Stomach smooth muscle (tissue), 2 donors: ENCODE data around the gene DCP1B.
A peak's percentile ranks its signal among the peaks of the same experiment; 100 is the strongest.
"Not testable (repeated sequence)": the region's sequence is repeated elsewhere in the genome, so short reads cannot be mapped to it uniquely, and the experiment has no call there.

Experiments
- H3K27ac ChIP-seq: one replicate; pipeline ENCODE4 v1.7.0; 2013; ENCODE audit warnings: mild to moderate bottlenecking, low read length, inconsistent platforms
- H3K27me3 ChIP-seq, 2 donors: one replicate each; pipeline ENCODE4 v1.7.0; 2013; ENCODE audit warnings: low read length in 2 of 2; ENCODE audit not compliant: insufficient read depth in 2 of 2, control insufficient read depth in 1 of 2
- H3K36me3 ChIP-seq, 2 donors: one replicate each; pipeline ENCODE4 v1.7.0; 2013; ENCODE audit warnings: low read length in 2 of 2; ENCODE audit not compliant: control insufficient read depth in 2 of 2, insufficient read depth in 2 of 2
- H3K4me1 ChIP-seq: one replicate; pipeline ENCODE4 v1.7.0; 2013; ENCODE audit warnings: low read length; ENCODE audit not compliant: control insufficient read depth, insufficient read depth
- H3K4me3 ChIP-seq, 2 donors: one replicate each; pipeline ENCODE4 v1.7.0; 2013; ENCODE audit warnings: low read length in 2 of 2
- H3K9ac ChIP-seq, 2 donors: one replicate each; pipeline ENCODE4 v1.7.0; 2013; ENCODE audit warnings: low read length in 2 of 2, mild to moderate bottlenecking in 1 of 2
- H3K9me3 ChIP-seq, 2 donors: one replicate each; pipeline ENCODE4 v1.7.0; 2013; ENCODE audit warnings: low read length in 2 of 2; ENCODE audit not compliant: control insufficient read depth in 2 of 2
- donor health status: healthy.
- donor health status: Pancreatic carcinoma.

DCP1B gene

GRCh38 chr12:1948883-1949282 is 55.4 kb downstream of the DCP1B start:
- peak overlapping the region; percentile 42 to 70 for H3K9ac ChIP-seq
- H3K27me3 ChIP-seq, result no peaks in the 10 kb centered on the region
- peaks cover 25% of the 10 kb centered on the region for H3K4me1 ChIP-seq
- peak overlapping the region; percentile 95 for H3K27ac ChIP-seq
- H3K9me3 ChIP-seq, result no peaks in the 10 kb centered on the region
- H3K36me3 ChIP-seq, result peaks cover 33 to 63% of the 10 kb centered on the region in 2 donors
- H3K4me3 ChIP-seq, result peak overlapping the region in 1 of 2 donors; percentile 30

GRCh38 chr12:1947081-1947480 is 57.2 kb downstream of the DCP1B start:
- no peak overlapping the region for H3K4me3 ChIP-seq
- no peaks in the 10 kb centered on the region for H3K9me3 ChIP-seq
- H3K36me3 ChIP-seq, result peaks cover 24 to 46% of the 10 kb centered on the region in 2 donors
- peaks cover 25% of the 10 kb centered on the region for H3K4me1 ChIP-seq
- H3K9ac ChIP-seq, result peak overlapping the region in 1 of 2 donors; percentile 18
- H3K27me3 ChIP-seq, result no peaks in the 10 kb centered on the region
- H3K27ac ChIP-seq, result peak overlapping the region; percentile 95

GRCh38 chr12:1946296-1946695 is 58.0 kb downstream of the DCP1B start:
- Histone ChIP-seq H3K27me3 (no peaks in the 10 kb centered on the region), H3K4me3 (no peak overlapping the region), H3K4me1 (peaks cover 25% of the 10 kb centered on the region), H3K27ac (peak overlapping the region; percentile 95), H3K9ac (no peak overlapping the region), H3K9me3 (no peaks in the 10 kb centered on the region), H3K36me3 (peaks cover 22 to 40% of the 10 kb centered on the region in 2 donors)

GRCh38 chr12:1945502-1945901 is 58.8 kb downstream of the DCP1B start:
- not testable (repeated sequence) for H3K27ac ChIP-seq, H3K9ac ChIP-seq, H3K27me3 ChIP-seq, H3K4me3 ChIP-seq, H3K9me3 ChIP-seq
- Histone ChIP-seq H3K4me1 (peaks cover 22% of the 10 kb centered on the region), H3K36me3 (peaks cover 22 to 36% of the 10 kb centered on the region in 2 donors)

GRCh38 chr12:1939801-1940607 is 64.3 kb downstream of the DCP1B start:
- Histone ChIP-seq H3K36me3 (peaks cover 0 to 9% of the 10 kb centered on the region in 2 donors), H3K27me3 (no peaks in the 10 kb centered on the region), H3K4me3 (peak overlapping the region in 1 of 2 donors; percentile 61), H3K4me1 (peaks cover 44% of the 10 kb centered on the region), H3K9me3 (no peaks in the 10 kb centered on the region), H3K9ac (peak overlapping the region; percentile 40 to 51), H3K27ac (peak overlapping the region; percentile 53)

- peak overlapping the region; percentile 40 to 51 for H3K9ac ChIP-seq
Measured at GRCh38 chr12:1939331-1939730, 64.9 kb downstream of the DCP1B start.

GRCh38 chr12:1937481-1938224 is 66.6 kb downstream of the DCP1B start:
- Histone ChIP-seq H3K27me3 (no peaks in the 10 kb centered on the region), H3K9me3 (no peaks in the 10 kb centered on the region), H3K4me3 (no peak overlapping the region), H3K9ac (peak overlapping the region; percentile 32 to 47), H3K27ac (peak overlapping the region; percentile 86), H3K4me1 (peaks cover 67% of the 10 kb centered on the region), H3K36me3 (peaks cover 0 to 9% of the 10 kb centered on the region in 2 donors)

More at GRCh38 chr12:1939331-1939730, 64.9 kb downstream of the DCP1B start:
- Histone ChIP-seq H3K4me3 (no peak overlapping the region), H3K9me3 (no peaks in the 10 kb centered on the region), H3K27me3 (no peaks in the 10 kb centered on the region), H3K36me3 (peaks cover 0 to 9% of the 10 kb centered on the region in 2 donors), H3K27ac (peak overlapping the region; percentile 53), H3K4me1 (peaks cover 50% of the 10 kb centered on the region)

GRCh38 chr12:1936406-1937320 is 67.6 kb downstream of the DCP1B start:
- peak overlapping the region; percentile 34 to 62 for H3K9ac ChIP-seq
- H3K27me3 ChIP-seq, result no peaks in the 10 kb centered on the region
- H3K36me3 ChIP-seq, result peaks cover 0 to 9% of the 10 kb centered on the region in 2 donors
- H3K27ac ChIP-seq, result peak overlapping the region; percentile 86
- peak overlapping the region in 1 of 2 donors; percentile 63 for H3K4me3 ChIP-seq
- H3K9me3 ChIP-seq, result no peaks in the 10 kb centered on the region
- H3K4me1 ChIP-seq, result peaks cover 76% of the 10 kb centered on the region

- H3K4me1 ChIP-seq, result peaks cover 84% of the 10 kb centered on the region
- H3K36me3 ChIP-seq, result peaks cover 0 to 8% of the 10 kb centered on the region in 2 donors
- peak overlapping the region in 1 of 2 donors; percentile 63 for H3K4me3 ChIP-seq
- H3K9me3 ChIP-seq, result no peaks in the 10 kb centered on the region
- peak overlapping the region; percentile 34 to 62 for H3K9ac ChIP-seq
- peak overlapping the region; percentile 86 for H3K27ac ChIP-seq
- H3K27me3 ChIP-seq, result no peaks in the 10 kb centered on the region
Measured at GRCh38 chr12:1935700-1936378, 68.4 kb downstream of the DCP1B start.
